Activated CD4-positive, CD25-positive, alpha-beta regulatory T cell (primary cell): ENCODE measurements around the gene PPFIBP1.
"Not testable (repeated sequence)": the region's sequence is repeated elsewhere in the genome, so short reads cannot be mapped to it uniquely, and the experiment has no call there.

Experiments
- DNase-seq, 4 experiments: peaks; one replicate each; lab custom pipeline; 2025; lab: John Stamatoyannopoulos, UW

PPFIBP1 gene

GRCh38 chr12:27566626-27567025 is 42.6 kb downstream of the PPFIBP1 start:
- no peak for DNase-seq

DNA sequence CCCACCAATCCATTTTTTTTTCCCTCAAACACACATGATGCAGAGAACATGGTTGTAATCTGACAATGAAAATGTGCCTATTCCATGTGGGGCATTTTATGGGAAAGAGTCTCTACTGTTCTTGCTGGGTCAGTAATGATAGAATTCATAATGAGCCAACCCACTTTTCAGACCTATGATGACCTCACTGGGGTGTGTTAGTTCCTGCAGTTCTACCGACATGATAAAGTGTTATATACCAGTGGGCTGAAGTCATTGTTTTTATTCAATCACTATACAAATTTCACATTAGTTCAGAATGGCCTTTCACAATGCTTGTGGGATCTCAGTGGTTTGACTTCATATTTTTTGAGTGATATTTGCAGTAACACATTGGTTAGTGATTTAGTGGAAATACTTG is 47.5 kb downstream of the PPFIBP1 start:
- no peak for DNase-seq

- DNase-seq: no peak
These were observed 48.7 kb downstream of the PPFIBP1 start for GRCh38 chr12:27572486-27573255.

DNA sequence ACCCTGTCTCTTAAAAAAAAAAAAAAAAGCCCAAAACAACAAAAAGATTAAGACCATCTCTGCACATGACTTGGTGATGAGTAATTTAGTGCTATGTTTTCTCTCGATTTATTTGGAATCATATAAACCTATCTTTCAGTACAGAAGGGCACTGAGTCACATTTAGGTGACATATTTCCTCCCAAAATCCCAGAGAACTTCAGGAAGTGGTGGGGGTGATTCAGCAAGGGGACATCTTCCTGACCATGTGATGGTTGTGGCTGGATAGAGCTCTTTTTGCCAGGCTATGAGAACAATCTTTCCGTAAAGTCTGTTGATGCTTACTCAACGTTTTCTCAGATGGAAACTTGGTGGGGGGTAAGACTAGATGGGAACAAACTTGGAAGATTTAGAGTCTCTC is 50.0 kb downstream of the PPFIBP1 start:
- no peak for DNase-seq

DNA sequence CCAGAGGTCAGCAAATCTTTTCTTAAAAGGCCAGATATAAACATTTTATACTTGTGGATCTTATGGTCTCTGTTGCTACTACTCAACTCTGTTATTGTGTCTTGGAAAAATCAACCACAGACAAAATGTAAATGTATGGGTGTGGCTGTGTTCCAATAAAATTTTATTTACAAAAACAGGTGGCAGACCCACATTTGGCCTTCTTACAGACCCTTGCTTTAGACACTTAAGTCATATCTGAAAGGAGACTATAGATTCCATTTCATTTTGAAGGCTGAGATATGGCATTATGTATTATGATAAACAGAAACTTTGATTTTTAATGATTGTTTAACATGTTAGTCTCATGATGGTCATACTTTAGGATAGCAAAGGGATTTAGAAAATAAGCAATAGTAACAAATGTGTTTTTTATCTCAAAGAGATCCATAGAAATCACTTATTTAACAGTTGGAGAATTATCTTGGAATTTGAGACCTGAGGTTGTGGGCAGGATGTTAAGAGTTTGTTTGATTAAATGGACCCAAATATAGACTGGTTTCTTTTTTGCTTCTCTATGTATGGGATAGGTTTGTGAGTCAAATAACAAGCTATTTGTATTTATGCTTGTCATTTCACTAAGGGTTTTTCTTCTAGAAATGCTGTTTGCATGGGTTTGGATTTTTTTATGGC is 51.2 kb downstream of the PPFIBP1 start:
- DNase-seq: no peak

GRCh38 chr12:27575762-27576118 is 51.7 kb downstream of the PPFIBP1 start:
- DNase-seq: no peak

DNA sequence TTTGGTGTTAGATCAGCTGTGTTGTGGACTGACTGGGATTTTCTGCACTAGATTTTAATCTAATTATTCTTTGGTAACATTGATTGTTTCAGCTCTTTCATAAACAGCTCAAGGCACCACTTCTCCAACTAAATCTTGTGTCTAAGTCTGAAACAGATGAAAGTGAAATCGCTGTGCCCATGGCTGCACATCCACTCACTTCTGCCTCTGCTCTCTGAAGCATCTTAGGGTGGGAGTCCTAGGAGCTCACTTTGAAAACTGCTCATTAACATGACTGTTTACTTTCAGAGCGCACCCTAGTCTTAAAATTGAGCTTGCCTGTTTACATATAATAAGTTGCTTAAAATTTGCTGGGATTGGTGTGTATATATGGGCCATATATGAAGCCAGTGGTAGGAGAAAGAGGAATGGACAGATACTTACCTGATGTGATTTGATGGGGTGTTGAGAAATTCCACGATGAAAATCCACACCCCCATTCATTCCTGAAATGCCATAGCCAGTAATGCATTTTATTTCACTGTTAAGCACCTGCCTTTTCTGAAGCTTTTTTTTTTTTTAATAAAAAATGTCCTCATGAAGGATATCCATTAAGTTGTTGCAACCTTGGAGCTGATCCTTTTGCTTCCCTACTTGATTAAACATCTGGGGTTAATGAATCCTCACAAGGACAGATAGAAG is 52.8 kb downstream of the PPFIBP1 start:
- DNase-seq: no peak

DNA sequence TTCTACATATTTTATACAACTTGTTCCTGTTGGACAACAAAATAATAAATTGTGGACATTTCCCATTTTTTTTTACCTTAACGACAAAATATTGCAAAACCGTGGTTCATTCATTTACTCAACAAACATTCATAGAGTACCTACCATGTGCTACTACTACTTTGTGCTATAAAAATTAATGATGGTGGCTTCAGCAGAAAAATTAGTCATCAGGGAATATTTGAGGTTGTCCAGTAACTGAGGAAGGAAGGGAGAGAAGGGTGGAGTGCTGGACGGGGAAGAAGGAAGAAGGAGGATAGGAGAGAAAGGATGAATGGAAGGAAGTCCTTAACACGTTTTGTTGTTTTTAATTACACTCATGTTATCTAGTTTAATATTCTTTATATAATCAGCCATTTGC is 53.7 kb downstream of the PPFIBP1 start:
- no peak for DNase-seq

DNA sequence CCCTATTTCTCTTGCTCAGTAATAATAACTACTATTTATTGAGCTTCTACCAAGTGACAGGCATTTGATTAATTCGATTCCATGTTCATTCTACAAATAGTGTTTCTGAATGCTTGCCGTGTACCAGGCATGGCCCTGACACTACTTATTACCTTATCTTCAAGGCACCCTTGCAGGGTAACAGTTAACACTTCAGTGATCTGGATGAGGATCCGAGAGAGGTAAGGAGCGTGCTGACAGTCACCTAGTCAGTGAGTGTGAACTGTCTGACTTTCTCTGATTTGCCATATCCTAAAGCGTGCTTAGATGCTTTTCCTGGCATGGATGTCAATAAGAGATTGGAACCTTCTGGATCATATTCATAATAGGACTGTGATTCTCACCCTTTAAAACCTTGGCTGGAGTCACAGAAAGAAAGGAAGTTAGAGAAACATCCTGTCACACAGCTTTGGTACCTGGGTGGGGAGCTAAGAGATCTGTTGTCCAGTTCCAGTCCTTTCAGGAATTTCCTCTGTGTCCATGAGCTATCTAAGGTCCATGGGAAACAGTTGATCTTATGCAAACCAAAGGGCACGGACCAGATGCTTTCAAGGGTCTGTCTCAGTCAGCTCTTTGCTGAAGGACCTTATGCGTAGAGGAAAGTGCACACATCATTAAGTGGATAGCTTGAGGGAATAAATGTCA is 54.8 kb downstream of the PPFIBP1 start:
- no peak for DNase-seq

GRCh38 chr12:27580561-27581330 is 56.7 kb downstream of the PPFIBP1 start:
- DNase-seq: no peak

GRCh38 chr12:27581331-27581671 is 57.3 kb downstream of the PPFIBP1 start:
- DNase-seq: not testable (repeated sequence)

DNA sequence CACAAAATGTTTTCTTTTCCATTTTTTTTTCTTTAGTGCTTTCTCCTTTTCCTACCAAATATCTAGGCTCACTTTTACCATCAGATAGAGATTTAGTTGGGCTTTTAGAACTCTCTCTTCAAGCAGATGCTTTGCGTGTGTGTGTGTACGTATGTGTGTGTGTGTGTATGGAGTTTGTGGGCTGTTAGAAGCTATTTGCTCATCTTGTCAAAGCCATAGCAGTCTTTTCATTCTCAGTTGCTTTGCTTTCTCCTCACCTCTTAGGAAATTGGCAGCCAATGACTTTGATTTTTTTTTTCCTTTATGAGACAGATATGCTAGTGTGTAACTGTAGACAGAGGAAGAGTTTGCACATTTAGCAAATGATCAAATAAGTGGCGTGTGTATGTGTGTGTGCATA is 57.8 kb downstream of the PPFIBP1 start:
- DNase-seq: not testable (repeated sequence)

DNA sequence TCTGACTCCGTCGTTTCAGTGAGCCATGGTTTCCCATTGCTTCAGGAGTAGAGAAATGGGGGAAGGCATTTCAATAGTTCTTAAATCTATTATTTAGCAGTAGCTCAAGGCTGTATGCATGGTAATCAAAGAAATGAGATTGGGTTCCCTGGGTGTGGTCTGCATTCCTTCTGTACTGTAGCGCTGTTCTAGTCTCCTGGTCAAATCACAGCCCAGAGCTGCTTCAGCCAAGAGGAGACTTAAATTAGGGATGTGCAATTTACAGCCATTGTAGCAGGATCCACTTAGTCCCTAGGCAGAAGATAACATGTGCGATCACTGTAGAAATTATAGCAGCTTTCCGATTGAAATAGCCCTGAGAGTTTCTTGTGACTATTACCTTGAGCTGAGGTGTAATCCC is 58.4 kb downstream of the PPFIBP1 start:
- not testable (repeated sequence) for DNase-seq

GRCh38 chr12:27583057-27583797 is 59.2 kb downstream of the PPFIBP1 start:
- no peak for DNase-seq

DNA sequence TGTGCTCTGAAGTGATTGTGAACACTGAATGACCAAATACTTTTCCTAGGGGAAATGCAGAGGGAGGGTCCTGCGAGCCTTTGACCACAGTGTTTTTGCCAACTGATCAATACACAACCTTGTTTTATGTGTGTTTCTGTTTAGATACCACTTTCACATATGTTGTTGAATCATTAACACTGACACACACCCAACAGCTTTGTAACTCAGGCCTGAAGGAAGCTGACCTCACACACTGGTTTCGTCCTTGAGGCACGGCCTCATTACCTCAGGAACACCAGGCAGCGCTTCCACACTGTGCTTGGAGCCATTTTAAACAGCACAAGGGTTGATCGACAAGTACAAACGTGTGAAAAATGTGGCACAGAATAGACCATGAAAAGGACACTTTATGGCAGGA is 60.0 kb downstream of the PPFIBP1 start:
- no peak for DNase-seq

- DNase-seq: no peak
These were observed 61.8 kb downstream of the PPFIBP1 start for GRCh38 chr12:27585739-27586265.

GRCh38 chr12:27588075-27588730 is 64.2 kb downstream of the PPFIBP1 start:
- DNase-seq: not testable (repeated sequence)

- DNase-seq: no peak
These were observed 64.8 kb downstream of the PPFIBP1 start for GRCh38 chr12:27588776-27589175.

GRCh38 chr12:27589419-27589818 is 65.4 kb downstream of the PPFIBP1 start:
- DNase-seq: no peak

DNA sequence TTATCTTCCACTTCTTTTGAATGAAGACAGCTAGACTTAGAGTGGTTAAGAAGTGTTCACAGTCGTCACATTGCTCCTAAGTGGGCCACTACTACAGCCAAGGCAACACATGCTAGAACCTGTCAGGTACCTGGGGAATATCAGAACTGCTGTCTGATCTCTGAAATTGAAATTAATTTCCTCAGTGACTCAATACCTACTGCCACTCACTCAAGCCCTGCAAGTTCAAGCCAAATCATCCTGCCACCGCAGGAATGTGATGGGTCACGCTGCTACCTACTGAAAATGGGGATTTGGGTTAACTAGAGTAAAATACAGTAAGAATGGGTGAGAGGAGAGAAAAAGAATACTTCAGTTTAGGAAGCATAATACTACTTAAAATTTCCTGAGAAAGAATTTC is 67.7 kb downstream of the PPFIBP1 start:
- not testable (repeated sequence) for DNase-seq
